H7 (cell line): ENCODE measurements around the gene ARHGAP44. TPM values are rescaled to one million over a fixed set of nuclear protein-coding genes. Genes with fewer than 3 reads are reported as not detected.

Source experiments
- DNase-seq: peaks from one replicate; pipeline ENCODE4 v3.0.0; 2012
- H3K27me3 ChIP-seq: 2 replicates; pipeline ENCODE4 v1.6.0; 2011; ENCODE audit warnings: mild to moderate bottlenecking, low read length; ENCODE audit not compliant: control insufficient read depth, insufficient read depth
- H3K36me3 ChIP-seq: replicated peaks from 2 replicates; pipeline ENCODE4 v1.5.1; 2011; ENCODE audit warnings: low read length; ENCODE audit not compliant: control insufficient read depth, insufficient read depth
- H3K4me3 ChIP-seq: 2 replicates; pipeline ENCODE4 v1.5.1; 2011; ENCODE audit warnings: low read depth, mild to moderate bottlenecking, control low read depth, low read length, moderate library complexity; ENCODE audit not compliant: insufficient read depth
- total RNA-seq: library from RNA; depleted of rRNA; stranded (reverse); fragments of >200 nt; shearing (Covaris generic); gene quantifications from 2 replicates; pipeline ENCODE4 v1.2.3, GENCODE V29; 2014; rRNA removed

Gene ARHGAP44
- total RNA-seq, 1 experiment from 2014 or later: 9.2 TPM

GRCh38 chr17:13030459-13031300 lies 241.4 kb downstream of the ARHGAP44 start:
- no peaks in the 10 kb centered on the region for H3K36me3 ChIP-seq
- peak; percentile 58 for DNase-seq
- no peaks in the 10 kb centered on the region for H3K27me3 ChIP-seq
- H3K4me3 ChIP-seq: no peak overlapping the region

DNA sequence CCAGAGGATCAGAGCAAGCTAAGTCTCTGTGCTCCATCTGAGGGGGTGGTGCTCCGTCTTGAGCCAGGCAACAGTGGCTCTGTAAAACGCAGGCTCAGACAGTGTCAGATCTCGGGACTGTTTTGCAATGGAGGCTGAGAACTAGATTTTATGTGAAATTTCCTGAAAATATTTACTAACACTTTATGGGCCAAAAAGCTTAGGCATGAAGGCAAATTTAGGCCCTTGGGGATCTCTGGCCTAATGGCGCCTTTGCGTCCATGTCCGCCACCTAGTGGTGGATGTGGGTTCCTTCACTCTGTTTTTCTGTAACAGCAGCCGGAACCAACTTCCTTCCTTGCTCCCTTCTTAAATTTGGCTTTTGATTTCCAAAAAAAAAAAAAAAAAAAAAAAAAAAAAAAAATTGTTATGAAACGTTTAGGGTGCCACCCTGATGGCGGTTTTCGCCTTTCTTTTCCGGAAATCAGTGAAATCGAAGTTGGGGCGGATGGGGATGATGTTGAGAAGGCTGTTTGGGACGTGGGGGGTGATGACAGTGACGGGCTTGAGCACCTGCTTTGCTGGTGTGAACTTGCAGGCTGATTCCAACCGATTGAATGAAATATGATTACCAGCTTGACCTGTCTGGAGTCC lies 242.5 kb downstream of the ARHGAP44 start:
- H3K36me3 ChIP-seq: no peaks in the 10 kb centered on the region
- H3K4me3 ChIP-seq: no peak overlapping the region
- peak; percentile 46 for DNase-seq
- no peaks in the 10 kb centered on the region for H3K27me3 ChIP-seq

DNA sequence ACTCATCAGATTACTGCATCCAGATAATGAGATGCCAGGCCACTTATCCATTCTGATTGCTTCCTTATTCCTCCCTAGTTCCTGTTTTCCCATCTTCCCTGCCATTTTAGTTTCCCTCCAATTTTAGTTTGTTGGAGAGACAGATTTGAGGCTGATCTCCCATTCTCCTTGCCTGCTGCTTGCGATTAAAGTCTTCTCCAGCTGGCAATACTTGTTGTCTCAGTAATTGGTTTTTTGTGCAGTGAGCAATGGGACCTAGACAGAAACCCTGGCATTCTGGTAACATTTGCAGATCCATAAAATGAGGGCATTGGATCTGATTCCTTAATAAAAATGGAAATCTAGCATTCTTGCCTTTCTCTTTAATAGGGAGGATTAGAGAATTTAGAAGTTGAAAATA lies 246.1 kb downstream of the ARHGAP44 start:
- Histone ChIP-seq H3K36me3 (no peaks in the 10 kb centered on the region), H3K27me3 (no peaks in the 10 kb centered on the region), H3K4me3 (no peak overlapping the region)
- DNase-seq: no peak

- no peak overlapping the region for H3K4me3 ChIP-seq
- no peaks in the 10 kb centered on the region for H3K36me3 ChIP-seq
- H3K27me3 ChIP-seq: no peaks in the 10 kb centered on the region
- DNase-seq: no peak
Measured at GRCh38 chr17:13036751-13037150, 247.5 kb downstream of the ARHGAP44 start.

DNA sequence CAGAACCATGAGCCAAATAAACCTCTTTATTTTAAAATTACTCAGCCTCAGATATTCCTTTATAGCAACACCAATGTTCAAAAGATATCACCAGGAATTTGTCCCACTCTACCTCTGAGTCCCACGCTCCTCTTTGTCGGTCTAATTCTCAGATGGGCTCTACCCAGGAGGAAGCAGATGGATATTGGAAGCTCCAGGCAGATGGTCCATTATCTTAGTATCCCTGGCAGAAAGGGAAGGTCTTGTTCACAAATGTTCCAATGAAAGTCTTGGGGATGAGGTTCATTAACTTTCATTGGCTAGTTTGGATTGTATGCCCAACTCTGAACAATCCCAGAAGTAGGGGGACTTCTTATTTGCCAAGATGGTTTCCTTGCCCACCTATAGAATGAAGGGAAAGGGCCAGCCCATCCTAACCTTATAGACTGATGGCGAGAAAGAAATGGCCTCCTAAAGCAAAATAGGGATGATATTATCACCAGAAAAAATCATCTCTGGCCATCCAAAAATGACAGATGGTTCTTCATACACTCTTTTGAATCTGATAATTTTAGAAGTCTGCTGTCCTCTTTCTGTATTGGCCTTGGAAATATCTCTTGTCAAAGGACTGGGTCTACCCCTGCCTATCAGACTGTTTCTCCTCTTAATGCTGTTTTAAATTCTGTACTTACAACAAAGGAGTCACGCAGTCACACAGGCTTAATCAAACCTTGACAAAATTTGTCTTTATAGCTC lies 249.8 kb downstream of the ARHGAP44 start:
- Histone ChIP-seq H3K27me3 (no peaks in the 10 kb centered on the region), H3K4me3 (no peak overlapping the region), H3K36me3 (no peaks in the 10 kb centered on the region)
- no peak for DNase-seq

Other genes starting within 250 kb of the ARHGAP44 start
- gene MYOCD, start 123.6 kb upstream of the ARHGAP44 start, total RNA-seq: 0.22 and 0.24 TPM in 2 replicates
- 120 and 125 TPM in 2 replicates for gene ELAC2, start 228.5 kb downstream of the ARHGAP44 start, total RNA-seq